SU-DHL-6 (cell line): ENCODE measurements around the gene EXD1.
"Not testable (repeated sequence)": the region's sequence is repeated elsewhere in the genome, so short reads cannot be mapped to it uniquely, and the experiment has no call there.

Source experiments
- H2AFZ ChIP-seq: fragments of 200-600 bp; sonication (generic); 2 replicates; pipeline ENCODE4 v1.6.1; 2014; ENCODE audit warnings: low read depth, mild to moderate bottlenecking, moderate library complexity, mixed read lengths, antibody characterized with exemption, low read length; ENCODE audit not compliant: severe bottlenecking
- H3F3A ChIP-seq: fragments of 200-600 bp; shearing (Covaris generic); 2 replicates; pipeline ENCODE4 v1.6.0; 2016; ENCODE audit warnings: antibody characterized with exemption, mild to moderate bottlenecking; ENCODE audit not compliant: insufficient read depth
- H3K27ac ChIP-seq: fragments of 200-600 bp; sonication (generic); 2 replicates; pipeline ENCODE4 v1.5.1; 2016; ENCODE audit warnings: low read depth, mild to moderate bottlenecking, low read length, moderate library complexity, mixed read lengths
- H3K27me3 ChIP-seq: fragments of 200-600 bp; sonication (generic), shearing (Covaris generic); 2 replicates; pipeline ENCODE4 v1.6.0; 2014; ENCODE audit warnings: mild to moderate bottlenecking, low read length
- H3K36me3 ChIP-seq: fragments of 200-600 bp; sonication (generic); 2 replicates; pipeline ENCODE4 v1.6.1; 2014; ENCODE audit warnings: mild to moderate bottlenecking, low read length, mixed read lengths
- H3K4me2 ChIP-seq: fragments of 300-600, 200-600 bp; shearing (Covaris generic), sonication (generic); 2 replicates; pipeline ENCODE4 v1.6.0; 2014; ENCODE audit warnings: low read length, low read depth, mild to moderate bottlenecking; ENCODE audit not compliant: poor library complexity, severe bottlenecking
- H3K4me3 ChIP-seq: fragments of 200-600 bp; sonication (generic); 2 replicates; pipeline ENCODE4 v1.5.1; 2014; ENCODE audit warnings: antibody characterized with exemption, low read length, mild to moderate bottlenecking, mixed read lengths; ENCODE audit not compliant: insufficient read depth, poor library complexity, severe bottlenecking
- H3K79me2 ChIP-seq: fragments of 200-600 bp; sonication (generic); 2 replicates; pipeline ENCODE4 v1.6.1; 2014; ENCODE audit warnings: mild to moderate bottlenecking, low read length, moderate library complexity; ENCODE audit not compliant: insufficient read depth
- H3K9ac ChIP-seq: fragments of 200-600 bp; sonication (generic); 2 replicates; pipeline ENCODE4 v1.7.0; 2014; ENCODE audit warnings: mild to moderate bottlenecking, low read length
- H3K9me2 ChIP-seq: fragments of 200-600 bp; sonication (generic); replicated peaks from 2 replicates; pipeline ENCODE4 v1.6.1; 2014; ENCODE audit warnings: low read length; ENCODE audit not compliant: insufficient read depth
- H3K9me3 ChIP-seq: fragments of 200-600 bp; sonication (generic); 2 replicates; pipeline ENCODE4 v1.6.1; 2014; ENCODE audit warnings: low read length, mixed read lengths; ENCODE audit not compliant: insufficient read depth
- H4K20me1 ChIP-seq: fragments of 200-600 bp; sonication (generic); 2 replicates; pipeline ENCODE4 v1.6.1; 2014; ENCODE audit warnings: low read depth, mild to moderate bottlenecking, antibody characterized with exemption, low read length, moderate library complexity, mixed read lengths
- CTCF ChIP-seq: fragments of 200-600 bp; sonication (generic); IDR thresholded peaks from one replicate; pipeline ENCODE4 v1.5.1; 2017; ENCODE audit warnings: antibody characterized with exemption, mild to moderate bottlenecking, low read length, moderate library complexity; ENCODE audit not compliant: insufficient read depth, poor library complexity, severe bottlenecking
- EZH2phosphoT487 ChIP-seq: fragments of 200-600 bp; sonication (generic), shearing (Covaris generic); conservative IDR thresholded peaks from 2 replicates; pipeline ENCODE4 v1.6.1; 2018; ENCODE audit warnings: mild to moderate bottlenecking, antibody characterized with exemption, low read length, moderate library complexity, mixed read lengths

Gene EXD1

GRCh38 chr15:41276831-41277230 is 46.3 kb upstream of the EXD1 start:
- Histone ChIP-seq H2AFZ (no peak overlapping the region), H3K4me3 (no peak overlapping the region), H4K20me1 (no peaks in the 10 kb centered on the region), H3K4me2 (no peak overlapping the region), H3K9me3 (no peaks in the 10 kb centered on the region), H3K9me2 (no peaks in the 10 kb centered on the region), H3K27me3 (no peaks in the 10 kb centered on the region), H3K9ac (no peak overlapping the region), H3K27ac (no peak overlapping the region), H3K36me3 (no peaks in the 10 kb centered on the region), H3K79me2 (no peaks in the 10 kb centered on the region), H3F3A (peaks cover 4% of the 10 kb centered on the region; the same call in 1 of the 2 replicates)
- TF ChIP-seq EZH2phosphoT487 = no peak
- no peak for TF ChIP-seq CTCF

- Histone ChIP-seq H3K36me3 (no peaks in the 10 kb centered on the region), H3K9me2 (no peaks in the 10 kb centered on the region), H3K27me3 (no peaks in the 10 kb centered on the region), H3K27ac (no peak overlapping the region), H3F3A (no peaks in the 10 kb centered on the region), H3K79me2 (no peaks in the 10 kb centered on the region), H3K9me3 (no peaks in the 10 kb centered on the region), H3K9ac (no peak overlapping the region), H2AFZ (no peak overlapping the region), H4K20me1 (no peaks in the 10 kb centered on the region), H3K4me2 (no peak overlapping the region), H3K4me3 (no peak overlapping the region)
- TF ChIP-seq EZH2phosphoT487 = no peak
- TF ChIP-seq CTCF = no peak
Observed at GRCh38 chr15:41269887-41270286, 39.3 kb upstream of the EXD1 start.

- Histone ChIP-seq H2AFZ (no peak overlapping the region), H3K27ac (no peak overlapping the region), H3K4me2 (no peak overlapping the region), H3F3A (no peaks in the 10 kb centered on the region), H3K4me3 (no peak overlapping the region), H3K27me3 (no peaks in the 10 kb centered on the region), H3K79me2 (no peaks in the 10 kb centered on the region), H3K9me3 (no peaks in the 10 kb centered on the region), H3K9ac (no peak overlapping the region), H3K9me2 (no peaks in the 10 kb centered on the region), H3K36me3 (no peaks in the 10 kb centered on the region; the same call in 1 of the 2 replicates), H4K20me1 (no peaks in the 10 kb centered on the region)
- no peak for TF ChIP-seq CTCF
- no peak for TF ChIP-seq EZH2phosphoT487
Observed at GRCh38 chr15:41263891-41264351, 33.4 kb upstream of the EXD1 start.

- TF ChIP-seq CTCF (no peak), EZH2phosphoT487 (no peak)
- Histone ChIP-seq H3K9me2 (no peaks in the 10 kb centered on the region), H3K27me3 (no peaks in the 10 kb centered on the region), H3K27ac (no peak overlapping the region), H3K4me2 (no peak overlapping the region), H3K36me3 (peaks cover 2% of the 10 kb centered on the region; the same call in 1 of the 2 replicates), H3F3A (peaks cover 9% of the 10 kb centered on the region; the same call in 1 of the 2 replicates), H2AFZ (no peak overlapping the region), H3K79me2 (no peaks in the 10 kb centered on the region), H3K4me3 (no peak overlapping the region), H3K9ac (no peak overlapping the region), H3K9me3 (no peaks in the 10 kb centered on the region), H4K20me1 (no peaks in the 10 kb centered on the region)
Observed at GRCh38 chr15:41262571-41262970, 32.0 kb upstream of the EXD1 start.

- not testable (repeated sequence) for H3K27ac ChIP-seq, H3K27me3 ChIP-seq, H3K9ac ChIP-seq, H2AFZ ChIP-seq, H3K9me3 ChIP-seq, H3K79me2 ChIP-seq, H3K9me2 ChIP-seq, H3F3A ChIP-seq, H3K36me3 ChIP-seq, H3K4me3 ChIP-seq, H3K4me2 ChIP-seq, H4K20me1 ChIP-seq
Observed at GRCh38 chr15:41260924-41261323, 30.4 kb upstream of the EXD1 start.
